ENCODE data around the gene TMEM232.
"Not testable (repeated sequence)": the region's sequence is repeated elsewhere in the genome, so short reads cannot be mapped to it uniquely, and the experiment has no call there.

The TMEM232 gene

DNA sequence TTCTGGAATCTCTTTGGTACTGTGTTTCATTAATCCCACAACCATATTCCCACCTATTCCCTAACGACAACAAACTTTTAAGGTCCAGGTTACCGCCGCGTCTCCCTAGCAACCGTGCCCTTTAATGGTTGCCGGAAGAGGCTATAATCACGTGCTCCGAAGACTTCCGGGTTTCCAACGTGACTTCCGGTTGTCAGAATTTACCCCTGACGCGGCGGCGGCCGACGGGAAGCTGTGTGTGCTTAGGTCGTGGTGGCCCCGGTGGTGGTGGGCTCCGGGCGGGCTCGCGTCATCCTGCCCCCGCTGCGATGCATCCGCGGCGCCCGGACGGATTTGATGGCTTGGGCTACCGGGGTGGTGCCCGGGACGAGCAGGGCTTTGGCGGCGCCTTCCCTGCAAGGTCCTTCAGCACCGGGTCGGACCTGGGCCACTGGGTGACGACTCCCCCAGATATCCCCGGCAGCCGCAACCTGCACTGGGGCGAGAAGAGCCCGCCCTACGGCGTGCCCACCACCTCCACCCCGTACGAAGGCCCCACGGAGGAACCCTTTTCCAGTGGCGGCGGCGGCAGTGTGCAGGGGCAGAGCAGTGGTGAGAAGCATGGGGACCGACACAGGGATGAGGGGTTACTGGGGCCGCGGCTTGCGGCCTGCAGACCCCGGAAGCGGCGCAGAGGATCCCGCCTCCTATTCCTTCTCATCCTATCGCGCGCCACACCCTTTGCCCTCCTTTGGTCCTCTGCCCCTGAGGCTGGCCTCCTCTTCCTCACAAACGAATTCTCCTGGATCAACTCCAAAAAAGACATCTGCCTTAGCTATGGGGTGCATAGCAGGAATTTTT is 12.6 kb upstream of the TMEM232 start, which contains the start of gene SLC25A46:
TSS of gene SLC25A46 (plus strand) at position 196 of the 840 bp plus-strand sequence. CDS start at position 309, 113 bp downstream.
- peak; percentile 88 to 91 for DNase-seq
- TF ChIP-seq, protein P1, sequence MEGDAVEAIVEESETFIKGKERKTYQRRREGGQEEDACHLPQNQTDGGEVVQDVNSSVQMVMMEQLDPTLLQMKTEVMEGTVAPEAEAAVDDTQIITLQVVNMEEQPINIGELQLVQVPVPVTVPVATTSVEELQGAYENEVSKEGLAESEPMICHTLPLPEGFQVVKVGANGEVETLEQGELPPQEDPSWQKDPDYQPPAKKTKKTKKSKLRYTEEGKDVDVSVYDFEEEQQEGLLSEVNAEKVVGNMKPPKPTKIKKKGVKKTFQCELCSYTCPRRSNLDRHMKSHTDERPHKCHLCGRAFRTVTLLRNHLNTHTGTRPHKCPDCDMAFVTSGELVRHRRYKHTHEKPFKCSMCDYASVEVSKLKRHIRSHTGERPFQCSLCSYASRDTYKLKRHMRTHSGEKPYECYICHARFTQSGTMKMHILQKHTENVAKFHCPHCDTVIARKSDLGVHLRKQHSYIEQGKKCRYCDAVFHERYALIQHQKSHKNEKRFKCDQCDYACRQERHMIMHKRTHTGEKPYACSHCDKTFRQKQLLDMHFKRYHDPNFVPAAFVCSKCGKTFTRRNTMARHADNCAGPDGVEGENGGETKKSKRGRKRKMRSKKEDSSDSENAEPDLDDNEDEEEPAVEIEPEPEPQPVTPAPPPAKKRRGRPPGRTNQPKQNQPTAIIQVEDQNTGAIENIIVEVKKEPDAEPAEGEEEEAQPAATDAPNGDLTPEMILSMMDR (IDR thresholded peaks at IDR 0.05), result no peak
- no peaks in the 10 kb centered on the region for H3K27me3 ChIP-seq
- peak within 1 kb of the TSS; percentile 86 to 88 for H3K27ac ChIP-seq
- no peaks in the 10 kb centered on the region for H3K36me3 ChIP-seq
- peak within 1 kb of the TSS; percentile 93 for H3K4me3 ChIP-seq
- intact Hi-C loops (cut with DNase I; ENCODE audit: low total_unique reads), result no loop called here
- H3K4me1 ChIP-seq, result peaks cover 0 to 23% (median 10%) of the 10 kb centered on the region in 4 donors
- H3K9me3 ChIP-seq, result no peaks in the 10 kb centered on the region

DNA sequence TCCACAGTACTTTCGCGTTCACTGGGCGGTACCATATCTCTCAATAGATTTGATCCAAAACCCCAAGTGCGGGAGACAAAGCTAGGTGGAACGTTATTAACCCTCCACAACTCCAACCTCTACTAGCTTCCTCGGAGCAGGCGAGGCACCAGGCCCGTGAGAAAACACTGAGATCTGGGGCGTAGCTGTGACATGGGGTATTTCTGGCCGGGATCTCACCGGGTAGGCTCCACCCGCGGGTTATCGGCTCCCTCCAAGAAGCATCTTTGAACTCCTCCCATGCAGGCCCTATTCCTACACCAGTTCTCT is 12.0 kb upstream of the TMEM232 start:
- H3K4me3 ChIP-seq, result peak overlapping the region; percentile 93
- H3K9me3 ChIP-seq, result no peaks in the 10 kb centered on the region
- intact Hi-C loops (cut with DNase I; ENCODE audit: low total_unique reads), result no loop called here
- H3K4me1 ChIP-seq, result peaks cover 0 to 23% (median 10%) of the 10 kb centered on the region in 4 donors
- H3K36me3 ChIP-seq, result no peaks in the 10 kb centered on the region
- H3K27me3 ChIP-seq, result no peaks in the 10 kb centered on the region
- TF ChIP-seq, protein P1 (IDR thresholded peaks at IDR 0.05), result no peak
- no peak for DNase-seq
- peak overlapping the region; percentile 86 to 88 for H3K27ac ChIP-seq

DNA sequence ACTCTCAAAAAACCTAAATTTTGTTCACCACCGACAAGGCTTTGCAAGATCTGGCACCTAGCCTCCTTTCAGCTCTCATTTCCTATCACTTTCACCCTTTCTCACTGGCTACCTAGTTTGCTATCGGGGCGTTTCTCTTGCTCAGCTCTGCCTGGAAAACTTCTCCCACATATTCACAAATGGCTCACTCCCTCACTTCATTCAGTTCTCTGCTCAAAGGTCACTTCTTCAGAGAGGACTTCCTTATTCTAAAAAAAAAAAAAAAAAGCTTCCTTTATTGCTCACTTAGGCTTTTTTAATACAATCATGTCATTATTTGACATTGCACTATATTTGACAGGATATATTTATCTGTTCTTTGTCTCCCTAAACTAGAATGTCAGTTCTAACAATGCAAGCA is 10.3 kb upstream of the TMEM232 start:
- no peaks in the 10 kb centered on the region for H3K36me3 ChIP-seq
- H3K9me3 ChIP-seq, result no peaks in the 10 kb centered on the region
- DNase-seq, result no peak
- no peak overlapping the region for H3K4me3 ChIP-seq
- TF ChIP-seq, protein P1 (IDR thresholded peaks at IDR 0.05), result no peak
- peaks cover 0 to 23% (median 10%) of the 10 kb centered on the region in 4 donors for H3K4me1 ChIP-seq
- intact Hi-C loops (cut with DNase I; ENCODE audit: low total_unique reads), result no loop called here
- no peaks in the 10 kb centered on the region for H3K27me3 ChIP-seq
- H3K27ac ChIP-seq, result no peak overlapping the region

DNA sequence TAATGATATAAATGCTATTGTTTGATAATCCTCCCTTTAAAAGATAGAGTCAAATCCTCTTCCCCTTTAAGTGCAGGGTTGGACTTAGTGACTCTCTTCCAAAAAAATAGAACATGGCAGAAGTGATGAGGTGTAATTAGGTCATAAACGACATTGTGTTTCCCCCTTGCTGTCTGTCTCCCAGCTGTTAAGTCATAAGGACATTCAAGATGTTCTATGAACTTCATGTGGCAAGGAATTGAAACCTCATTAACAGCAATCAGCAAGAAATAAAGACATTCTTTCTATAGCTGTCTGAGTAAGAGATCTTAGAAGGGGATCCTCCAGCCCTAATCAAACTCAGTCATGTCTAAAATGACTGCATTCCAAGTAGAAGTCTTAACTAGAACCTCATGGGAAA is 9.1 kb upstream of the TMEM232 start:
- intact Hi-C loops (cut with DNase I; ENCODE audit: low total_unique reads), result no loop called here
- Histone ChIP-seq H3K4me3 (no peak overlapping the region), H3K36me3 (no peaks in the 10 kb centered on the region), H3K9me3 (no peaks in the 10 kb centered on the region), H3K27me3 (no peaks in the 10 kb centered on the region), H3K27ac (no peak overlapping the region), H3K4me1 (peaks cover 0 to 12% (median 10%) of the 10 kb centered on the region in 4 donors)
- TF ChIP-seq, protein P1 (IDR thresholded peaks at IDR 0.05), result no peak
- DNase-seq, result no peak

- Histone ChIP-seq H3K27ac (no peak overlapping the region), H3K9me3 (no peaks in the 10 kb centered on the region), H3K36me3 (no peaks in the 10 kb centered on the region), H3K27me3 (no peaks in the 10 kb centered on the region), H3K4me3 (no peak overlapping the region), H3K4me1 (peaks cover 0 to 4% (median 0%) of the 10 kb centered on the region in 4 donors)
- TF ChIP-seq, protein P1 (IDR thresholded peaks at IDR 0.05), result no peak
- intact Hi-C loops (cut with DNase I; ENCODE audit: low total_unique reads), result no loop called here
- DNase-seq, result no peak
Observed at GRCh38 chr5:110734101-110734500, 7.6 kb upstream of the TMEM232 start.

DNA sequence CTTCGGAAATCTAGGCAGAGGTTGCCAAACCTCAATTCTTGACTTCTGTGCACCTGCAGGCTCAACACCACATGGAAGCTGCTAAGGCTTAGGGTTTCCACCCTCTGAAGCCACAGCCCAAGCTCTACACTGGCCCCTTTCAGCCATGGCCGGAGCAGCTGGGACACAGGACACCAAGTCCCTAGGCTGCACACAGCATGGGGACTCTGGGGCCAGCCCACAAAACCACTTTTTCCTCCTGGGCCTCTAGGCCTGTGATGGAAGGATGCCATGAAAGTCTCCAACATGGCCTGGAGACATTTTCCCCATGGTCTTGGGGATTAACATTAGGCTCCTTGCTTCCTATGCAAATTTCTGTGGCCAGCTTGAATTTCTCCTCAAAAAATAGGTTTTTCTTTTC is 5.0 kb upstream of the TMEM232 start:
- H3K27me3 ChIP-seq; intact Hi-C loops (cut with DNase I; ENCODE audit: low total_unique reads); H3K36me3 ChIP-seq; H3K9me3 ChIP-seq; H3K27ac ChIP-seq; DNase-seq; H3K4me3 ChIP-seq; H3K4me1 ChIP-seq: not testable (repeated sequence)
